WERI-Rb-1 (cell line): ENCODE measurements around the gene MYL6B.

Experiments used
- DNase-seq: peaks from one replicate; pipeline ENCODE4 v3.0.0-alpha.2; 2020
- H3K27ac ChIP-seq: fragments of 250-450 bp; sonication (Bioruptor Pico); 2 replicates; pipeline ENCODE4 v1.5.1; 2020; ENCODE audit warnings: mild to moderate bottlenecking, moderate library complexity
- H3K27me3 ChIP-seq: fragments of 250-450 bp; sonication (Bioruptor Pico); 2 replicates; pipeline ENCODE4 v1.5.1; 2021; ENCODE audit warnings: mild to moderate bottlenecking, low read depth, moderate library complexity; ENCODE audit not compliant: insufficient read depth, severe bottlenecking
- H3K36me3 ChIP-seq: fragments of 250-450 bp; sonication (Bioruptor Pico); 2 replicates; pipeline ENCODE4 v1.5.1; 2020; ENCODE audit warnings: mild to moderate bottlenecking, moderate library complexity
- H3K4me3 ChIP-seq: 2 replicates; pipeline ENCODE4 v1.5.1; 2011; ENCODE audit warnings: low read depth, mild to moderate bottlenecking, control low read depth, low read length
- H3K9me3 ChIP-seq: fragments of 250-450 bp; sonication (Bioruptor Pico); 2 replicates; pipeline ENCODE4 v1.5.1; 2021; ENCODE audit warnings: mild to moderate bottlenecking, moderate library complexity; ENCODE audit not compliant: severe bottlenecking
- TF ChIP-seq, protein P1 (sequence below): IDR thresholded peaks from 2 replicates; pipeline ENCODE4 v1.5.1; 2011; ENCODE audit warnings: low read depth, mild to moderate bottlenecking, control low read depth, inconsistent platforms, low read length

The MYL6B gene

DNA sequence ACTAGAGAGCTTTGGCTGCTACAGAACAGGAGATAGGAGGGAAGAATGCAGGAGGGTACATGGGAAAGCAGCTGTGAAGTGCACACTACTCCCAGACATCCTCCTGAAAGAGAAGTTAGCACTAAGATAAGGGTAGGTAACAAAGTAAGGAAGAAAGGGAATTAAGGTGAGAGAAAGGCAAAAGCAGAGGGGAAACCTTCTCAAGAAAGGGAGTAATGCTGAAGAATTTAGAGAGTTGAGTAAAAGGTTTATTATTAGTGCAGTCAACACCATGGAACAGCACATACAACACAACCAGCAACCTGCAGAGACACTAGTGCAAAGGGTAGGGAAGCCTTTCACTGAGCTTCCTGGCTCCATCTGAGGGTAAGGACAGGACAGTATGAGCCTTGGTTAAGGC lies 51.9 kb downstream of the MYL6B start:
- Histone ChIP-seq H3K27ac (no peak overlapping the region), H3K27me3 (no peaks in the 10 kb centered on the region), H3K36me3 (peaks cover 30% of the 10 kb centered on the region), H3K4me3 (no peak overlapping the region), H3K9me3 (no peaks in the 10 kb centered on the region)
- TF ChIP-seq, protein P1, sequence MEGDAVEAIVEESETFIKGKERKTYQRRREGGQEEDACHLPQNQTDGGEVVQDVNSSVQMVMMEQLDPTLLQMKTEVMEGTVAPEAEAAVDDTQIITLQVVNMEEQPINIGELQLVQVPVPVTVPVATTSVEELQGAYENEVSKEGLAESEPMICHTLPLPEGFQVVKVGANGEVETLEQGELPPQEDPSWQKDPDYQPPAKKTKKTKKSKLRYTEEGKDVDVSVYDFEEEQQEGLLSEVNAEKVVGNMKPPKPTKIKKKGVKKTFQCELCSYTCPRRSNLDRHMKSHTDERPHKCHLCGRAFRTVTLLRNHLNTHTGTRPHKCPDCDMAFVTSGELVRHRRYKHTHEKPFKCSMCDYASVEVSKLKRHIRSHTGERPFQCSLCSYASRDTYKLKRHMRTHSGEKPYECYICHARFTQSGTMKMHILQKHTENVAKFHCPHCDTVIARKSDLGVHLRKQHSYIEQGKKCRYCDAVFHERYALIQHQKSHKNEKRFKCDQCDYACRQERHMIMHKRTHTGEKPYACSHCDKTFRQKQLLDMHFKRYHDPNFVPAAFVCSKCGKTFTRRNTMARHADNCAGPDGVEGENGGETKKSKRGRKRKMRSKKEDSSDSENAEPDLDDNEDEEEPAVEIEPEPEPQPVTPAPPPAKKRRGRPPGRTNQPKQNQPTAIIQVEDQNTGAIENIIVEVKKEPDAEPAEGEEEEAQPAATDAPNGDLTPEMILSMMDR = no peak
- no peak for DNase-seq

DNA sequence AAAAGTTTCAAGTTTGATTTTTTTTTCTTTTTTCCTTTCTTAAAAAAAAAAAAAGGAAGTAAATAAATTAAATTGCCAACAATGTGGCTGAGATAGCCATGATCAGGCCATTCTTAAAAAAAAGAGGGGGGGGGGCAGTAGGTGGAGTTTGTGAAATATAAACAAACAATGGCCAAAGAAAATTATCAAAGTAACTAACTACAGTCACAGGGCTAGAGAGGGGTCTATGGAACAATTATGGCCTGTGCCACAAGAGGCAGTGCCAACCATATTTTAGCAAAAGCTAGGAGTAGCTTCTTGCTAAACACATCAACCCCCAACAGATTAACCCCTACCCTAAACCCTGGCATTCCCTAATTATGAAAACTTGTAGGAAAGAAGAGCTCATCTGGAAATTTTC lies 53.1 kb downstream of the MYL6B start:
- peaks cover 41% of the 10 kb centered on the region for H3K36me3 ChIP-seq
- no peak overlapping the region for H3K27ac ChIP-seq
- DNase-seq = no peak

DNA sequence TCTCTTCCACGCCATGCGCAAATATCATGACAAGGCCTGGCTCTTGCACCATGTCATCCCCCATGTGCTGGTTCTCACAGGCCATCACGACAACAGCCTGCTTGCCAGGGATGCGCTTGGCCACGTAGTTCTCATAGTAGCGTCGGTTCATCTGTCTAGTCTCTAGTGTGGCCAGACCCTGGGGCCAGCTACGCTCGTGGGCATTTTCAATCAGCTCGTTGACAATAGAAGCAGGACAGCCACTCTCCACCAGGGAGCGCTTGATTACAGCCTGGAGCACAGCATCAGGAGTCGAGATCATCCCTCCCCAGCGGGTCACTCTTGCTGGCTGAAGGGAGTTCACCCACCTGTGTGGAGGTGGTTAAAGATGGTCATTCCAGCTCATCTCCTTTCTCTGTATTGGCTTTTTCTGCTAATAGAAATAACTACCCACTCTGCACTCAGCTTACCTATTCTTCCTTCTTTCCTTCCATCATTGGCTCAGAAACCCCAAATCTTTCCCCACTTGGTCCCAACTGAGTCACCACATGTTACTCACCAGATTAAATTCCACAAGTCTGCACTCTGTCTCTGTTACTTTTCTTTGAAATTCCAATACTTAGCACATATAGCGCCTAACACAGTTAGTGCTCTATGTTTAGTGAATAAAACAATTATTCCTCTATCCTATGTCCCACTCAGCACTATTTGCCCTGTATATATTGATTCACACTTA lies 54.2 kb downstream of the MYL6B start:
- DNase-seq = peak; percentile 83
- no peak overlapping the region for H3K4me3 ChIP-seq
- H3K36me3 ChIP-seq = peaks cover 49% of the 10 kb centered on the region

More for the DNA sequence above, 53.1 kb downstream of the MYL6B start:
- Histone ChIP-seq H3K27me3 (no peaks in the 10 kb centered on the region), H3K4me3 (no peak overlapping the region), H3K9me3 (no peaks in the 10 kb centered on the region)
- TF ChIP-seq, protein P1 = no peak

More for the DNA sequence above, 54.2 kb downstream of the MYL6B start:
- Histone ChIP-seq H3K27ac (no peak overlapping the region), H3K9me3 (no peaks in the 10 kb centered on the region), H3K27me3 (no peaks in the 10 kb centered on the region)
- TF ChIP-seq, protein P1 = peak; percentile 91
